ENCODE measurements around the gene KRT83.

The KRT83 gene

DNA sequence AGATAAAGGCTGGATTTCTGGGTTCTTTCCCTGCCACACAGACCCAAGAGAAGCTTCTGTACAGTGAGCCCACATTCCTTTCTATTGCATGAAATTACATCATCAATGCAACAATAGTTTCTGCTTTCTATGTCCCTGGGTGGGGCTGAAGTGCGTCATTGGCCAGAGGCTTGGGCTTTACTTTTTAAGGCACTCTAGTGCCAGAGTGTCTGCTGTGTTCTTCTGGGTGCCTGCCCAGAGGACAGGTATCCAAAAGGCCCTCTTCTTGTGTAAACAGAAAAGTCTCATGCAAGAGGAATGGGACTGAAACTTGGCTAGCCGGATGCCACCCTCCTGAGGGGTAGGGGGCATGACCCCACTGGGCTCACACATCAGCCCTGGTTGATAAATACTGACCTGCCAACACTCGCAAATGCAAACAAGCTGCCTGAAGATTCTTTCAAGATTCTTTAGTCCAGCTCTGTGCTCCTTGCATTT lies 40.8 kb downstream of the KRT83 start (continued):
- TF ChIP-seq ZNF555 (tag by site-specific recombination; conservative IDR thresholded peaks at IDR 0.05) (no peak), KLF8 (tag by site-specific recombination; IDR thresholded peaks at IDR 0.05) (0 out of 2 replicates have a peak, but pooled peaks have one; percentile 28), ZNF48 (tag by site-specific recombination; IDR thresholded peaks at IDR 0.05) (no peak), ATF2 (tag by site-specific recombination; IDR thresholded peaks at IDR 0.05; ENCODE audit: low read depth) (peak; percentile 84), ZBTB21 (tag by site-specific recombination; IDR thresholded peaks at IDR 0.05) (peak; percentile 80), ZBTB8A (tag by site-specific recombination; IDR thresholded peaks at IDR 0.05) (peak; percentile 74), HOXD13 (CRISPR knock-in tag; IDR thresholded peaks at IDR 0.05; ENCODE audit: borderline replicate concordance) (no peak), TRIM28 (IDR thresholded peaks at IDR 0.05; ENCODE audit: borderline replicate concordance, low read length) (no peak), KLF16 (tag by site-specific recombination; IDR thresholded peaks at IDR 0.05) (no peak), GLIS1 (tag by site-specific recombination; IDR thresholded peaks at IDR 0.05) (peak; percentile 37; the same call in 1 of the 2 replicates)

DNA sequence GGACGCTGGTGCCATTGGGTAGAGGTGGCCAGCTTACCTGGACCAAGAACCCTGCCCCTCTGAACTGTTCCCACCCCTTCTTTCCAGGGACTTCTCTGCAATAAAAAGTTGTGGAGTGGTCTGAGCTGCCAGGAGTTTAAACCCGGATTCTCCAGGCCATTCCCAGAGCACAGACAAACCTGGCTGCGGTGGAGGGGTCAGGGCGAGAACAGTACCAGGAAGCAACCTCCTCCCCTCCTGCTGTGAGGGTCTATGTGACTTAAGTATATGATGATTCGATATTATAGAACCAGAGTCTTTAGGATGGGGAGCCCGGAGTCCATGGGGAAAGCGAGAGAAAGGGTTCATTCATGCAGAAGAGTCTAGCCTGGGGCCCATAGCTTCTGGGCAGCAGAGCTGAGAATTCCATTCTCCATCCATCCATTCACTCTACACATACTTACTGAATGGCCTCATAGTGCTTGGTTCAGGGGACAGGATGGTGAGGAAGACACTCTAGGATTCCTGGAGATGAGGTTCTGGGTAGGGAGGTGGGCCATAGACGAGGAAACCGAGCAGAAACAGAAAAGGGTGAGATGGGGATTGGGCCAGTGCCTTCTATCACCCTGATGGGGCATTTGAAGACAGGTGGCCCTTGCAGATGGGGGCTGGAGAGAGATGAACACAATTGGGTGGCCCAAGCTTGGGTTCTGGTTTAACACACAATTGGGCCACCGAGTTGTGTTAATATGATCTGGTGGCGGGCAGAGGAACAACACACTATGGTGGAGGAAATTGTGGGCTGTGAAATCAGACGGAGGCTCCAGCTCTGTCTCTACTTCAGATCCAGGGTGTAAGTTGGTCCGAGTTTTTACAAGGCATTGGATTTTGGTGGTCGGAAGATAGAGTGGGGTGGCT lies 41.5 kb downstream of the KRT83 start:
- Histone ChIP-seq H3K4me1 (ENCODE audit: control insufficient read depth, insufficient read depth, low read length) (no peaks in the 10 kb centered on the region; the same call in 1 of the 2 replicates), H3K4me3 (ENCODE audit: low read depth, low read length) (no peak overlapping the region), H3K36me3 (ENCODE audit: control insufficient read depth in 2 of 2, insufficient read depth in 1 of 2, low read length in 2 of 2) (no peaks in the 10 kb centered on the region), H3K9me3 (ENCODE audit: control insufficient read depth, insufficient read depth, low read depth, low read length) (no peaks in the 10 kb centered on the region), H3K27ac (ENCODE audit: extremely low read depth, low read depth, low read length) (peak overlapping the region; percentile 1; the same call in 1 of the 2 replicates)
- ChIA-PET CTCF (interaction anchor here (0.5 to 7.3 kb wide), 65 partner anchors 8 to 1579 kb away, joined by 3 to 98 read pairs (median 4); partner anchors contain the start of genes KRT80 and KRT81), POLR2A (interaction anchor here (0.7 to 1.7 kb wide), 6 partner anchors 10 to 122 kb away, joined by 3 to 6 read pairs (median 4); partner anchors contain the start of gene KRT80)
- TF ChIP-seq ZNF785 (tag by site-specific recombination; IDR thresholded peaks at IDR 0.05) (0 out of 2 replicates have a peak, but pooled peaks have one; percentile 49), ZNF549 (tag by site-specific recombination; IDR thresholded peaks at IDR 0.05) (no peak), ZNF341 (tag by site-specific recombination; IDR thresholded peaks at IDR 0.05; ENCODE audit: low read depth) (0 out of 2 replicates have a peak, but pooled peaks have one; percentile 7)

DNA sequence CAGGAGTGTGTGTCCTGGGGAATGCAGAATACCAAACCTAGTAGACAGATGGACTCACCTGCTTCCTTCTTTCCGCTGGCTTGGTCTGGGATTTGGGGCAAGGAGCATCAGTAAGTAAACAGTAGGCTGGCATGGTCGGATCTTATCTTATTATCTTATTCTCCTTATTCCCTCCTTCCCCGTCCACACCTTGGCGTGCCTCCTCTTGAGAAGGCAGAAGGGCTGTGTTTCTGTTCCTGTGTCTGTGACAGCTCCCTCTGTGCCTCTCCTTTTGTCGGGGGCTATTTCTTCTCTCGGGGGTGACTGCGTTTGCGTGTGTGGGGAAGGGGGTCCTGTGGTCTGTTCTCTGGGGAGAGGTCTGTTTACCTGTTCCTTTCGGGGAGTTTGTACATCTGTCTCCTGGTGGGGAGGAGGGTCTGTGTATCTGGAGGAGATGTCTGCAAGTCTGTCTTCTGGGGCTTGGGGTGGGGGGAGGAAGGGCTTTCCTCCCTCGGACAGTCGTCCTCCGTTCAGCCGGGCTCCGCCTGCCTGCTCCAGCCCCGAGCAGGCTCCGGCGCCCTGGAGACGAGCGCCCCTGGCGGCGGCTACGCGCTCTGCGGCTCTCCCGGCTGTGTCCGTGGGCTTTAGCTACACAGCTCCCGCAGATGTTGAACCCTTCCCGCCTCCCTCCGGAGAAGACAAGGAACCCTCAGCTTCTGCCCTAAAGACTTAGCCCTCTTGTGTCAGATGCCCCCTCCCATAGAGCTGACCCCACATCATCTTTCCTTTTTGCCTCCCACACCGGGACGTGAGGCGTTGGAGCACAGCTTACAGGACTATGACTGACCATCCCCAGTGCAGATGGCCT lies 42.4 kb downstream of the KRT83 start:
- Histone ChIP-seq H3K4me3 (ENCODE audit: low read depth, low read length) (no peak overlapping the region), H3K27ac (ENCODE audit: extremely low read depth, low read depth, low read length) (no peak overlapping the region), H3K4me1 (ENCODE audit: control insufficient read depth, insufficient read depth, low read length) (no peaks in the 10 kb centered on the region; the same call in 1 of the 2 replicates), H3K9me3 (ENCODE audit: control insufficient read depth, insufficient read depth, low read depth, low read length) (no peaks in the 10 kb centered on the region), H3K36me3 (ENCODE audit: control insufficient read depth in 2 of 2, insufficient read depth in 1 of 2, low read length in 2 of 2) (no peaks in the 10 kb centered on the region)
- ChIA-PET CTCF (interaction anchor here (0.5 to 7.3 kb wide), 70 partner anchors 9 to 1578 kb away, joined by 3 to 98 read pairs (median 4); partner anchors contain the start of genes KRT80 and KRT81), POLR2A (interaction anchor here (0.7 to 1.7 kb wide), 4 partner anchors 48 to 121 kb away, joined by 3 to 6 read pairs (median 4); partner anchors contain the start of gene KRT80)
- TF ChIP-seq ZBTB17 (tag by site-specific recombination; IDR thresholded peaks at IDR 0.05) = 0 out of 2 replicates have a peak, but pooled peaks have one; percentile 37
- TF ChIP-seq, protein P1, sequence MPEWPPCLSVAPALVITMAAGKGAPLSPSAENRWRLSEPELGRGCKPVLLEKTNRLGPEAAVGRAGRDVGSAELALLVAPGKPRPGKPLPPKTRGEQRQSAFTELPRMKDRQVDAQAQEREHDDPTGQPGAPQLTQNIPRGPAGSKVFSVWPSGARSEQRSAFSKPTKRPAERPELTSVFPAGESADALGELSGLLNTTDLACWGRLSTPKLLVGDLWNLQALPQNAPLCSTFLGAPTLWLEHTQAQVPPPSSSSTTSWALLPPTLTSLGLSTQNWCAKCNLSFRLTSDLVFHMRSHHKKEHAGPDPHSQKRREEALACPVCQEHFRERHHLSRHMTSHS (tag by site-specific recombination; IDR thresholded peaks at IDR 0.05) = no peak
- no peak for TF ChIP-seq ZNF670 (tag by site-specific recombination; IDR thresholded peaks at IDR 0.05; ENCODE audit: low read depth)
- no peak for TF ChIP-seq ZBTB7A (tag by site-specific recombination; IDR thresholded peaks at IDR 0.05; ENCODE audit: low read depth)
- TF ChIP-seq FEZF1 (tag by site-specific recombination; IDR thresholded peaks at IDR 0.05) = no peak
- TF ChIP-seq HOXA7 (CRISPR knock-in tag; IDR thresholded peaks at IDR 0.05; ENCODE audit: borderline replicate concordance) = no peak
- TF ChIP-seq, protein P2, sequence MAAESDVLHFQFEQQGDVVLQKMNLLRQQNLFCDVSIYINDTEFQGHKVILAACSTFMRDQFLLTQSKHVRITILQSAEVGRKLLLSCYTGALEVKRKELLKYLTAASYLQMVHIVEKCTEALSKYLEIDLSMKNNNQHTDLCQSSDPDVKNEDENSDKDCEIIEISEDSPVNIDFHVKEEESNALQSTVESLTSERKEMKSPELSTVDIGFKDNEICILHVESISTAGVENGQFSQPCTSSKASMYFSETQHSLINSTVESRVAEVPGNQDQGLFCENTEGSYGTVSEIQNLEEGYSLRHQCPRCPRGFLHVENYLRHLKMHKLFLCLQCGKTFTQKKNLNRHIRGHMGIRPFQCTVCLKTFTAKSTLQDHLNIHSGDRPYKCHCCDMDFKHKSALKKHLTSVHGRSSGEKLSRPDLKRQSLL (tag by site-specific recombination; IDR thresholded peaks at IDR 0.05) = peak; percentile 78
- TF ChIP-seq ZNF707 (tag by site-specific recombination; IDR thresholded peaks at IDR 0.05) = no peak
- no peak for TF ChIP-seq GLIS1 (tag by site-specific recombination; IDR thresholded peaks at IDR 0.05)
- TF ChIP-seq ZNF341 (tag by site-specific recombination; IDR thresholded peaks at IDR 0.05; ENCODE audit: low read depth) = peak; percentile 78
- TF ChIP-seq, protein P3, sequence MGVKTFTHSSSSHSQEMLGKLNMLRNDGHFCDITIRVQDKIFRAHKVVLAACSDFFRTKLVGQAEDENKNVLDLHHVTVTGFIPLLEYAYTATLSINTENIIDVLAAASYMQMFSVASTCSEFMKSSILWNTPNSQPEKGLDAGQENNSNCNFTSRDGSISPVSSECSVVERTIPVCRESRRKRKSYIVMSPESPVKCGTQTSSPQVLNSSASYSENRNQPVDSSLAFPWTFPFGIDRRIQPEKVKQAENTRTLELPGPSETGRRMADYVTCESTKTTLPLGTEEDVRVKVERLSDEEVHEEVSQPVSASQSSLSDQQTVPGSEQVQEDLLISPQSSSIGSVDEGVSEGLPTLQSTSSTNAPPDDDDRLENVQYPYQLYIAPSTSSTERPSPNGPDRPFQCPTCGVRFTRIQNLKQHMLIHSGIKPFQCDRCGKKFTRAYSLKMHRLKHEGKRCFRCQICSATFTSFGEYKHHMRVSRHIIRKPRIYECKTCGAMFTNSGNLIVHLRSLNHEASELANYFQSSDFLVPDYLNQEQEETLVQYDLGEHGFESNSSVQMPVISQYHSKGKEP (tag by site-specific recombination; IDR thresholded peaks at IDR 0.05) = no peak
- TF ChIP-seq, protein P4, sequence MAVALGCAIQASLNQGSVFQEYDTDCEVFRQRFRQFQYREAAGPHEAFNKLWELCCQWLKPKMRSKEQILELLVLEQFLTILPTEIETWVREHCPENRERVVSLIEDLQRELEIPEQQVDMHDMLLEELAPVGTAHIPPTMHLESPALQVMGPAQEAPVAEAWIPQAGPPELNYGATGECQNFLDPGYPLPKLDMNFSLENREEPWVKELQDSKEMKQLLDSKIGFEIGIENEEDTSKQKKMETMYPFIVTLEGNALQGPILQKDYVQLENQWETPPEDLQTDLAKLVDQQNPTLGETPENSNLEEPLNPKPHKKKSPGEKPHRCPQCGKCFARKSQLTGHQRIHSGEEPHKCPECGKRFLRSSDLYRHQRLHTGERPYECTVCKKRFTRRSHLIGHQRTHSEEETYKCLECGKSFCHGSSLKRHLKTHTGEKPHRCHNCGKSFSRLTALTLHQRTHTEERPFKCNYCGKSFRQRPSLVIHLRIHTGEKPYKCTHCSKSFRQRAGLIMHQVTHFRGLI (tag by site-specific recombination; IDR thresholded peaks at IDR 0.05) = no peak

Measured in HEK293 (cell line).